Right lobe of liver (tissue), 4 donors: ENCODE measurements around the gene SYT17.

ENCODE experiments used
- POLR2A ChIP-seq: fragments of 450-650 bp; IDR thresholded peaks from one replicate; pipeline ENCODE4 v1.6.1; 2017; ENCODE audit warnings: antibody characterized with exemption, mild to moderate bottlenecking
- TF ChIP-seq, protein P1 (sequence below), 4 donors: fragments of 200-600 bp in 3 of 4; fragments of 450-650 bp in 1 of 4; IDR thresholded peaks; one replicate each; pipeline versions ENCODE4 v1.5.1 to v1.8.0; 2016 to 2022; ENCODE audit warnings: antibody characterized with exemption in 4 of 4, mild to moderate bottlenecking in 2 of 4
- donor health status: DM: no; HTN: no; CAD: no.
- donor health status: DM: no; HTN: no; CAD: no.
- donor health status: DM: no; HTN: yes; CAD: no.

- TF ChIP-seq, protein P1, sequence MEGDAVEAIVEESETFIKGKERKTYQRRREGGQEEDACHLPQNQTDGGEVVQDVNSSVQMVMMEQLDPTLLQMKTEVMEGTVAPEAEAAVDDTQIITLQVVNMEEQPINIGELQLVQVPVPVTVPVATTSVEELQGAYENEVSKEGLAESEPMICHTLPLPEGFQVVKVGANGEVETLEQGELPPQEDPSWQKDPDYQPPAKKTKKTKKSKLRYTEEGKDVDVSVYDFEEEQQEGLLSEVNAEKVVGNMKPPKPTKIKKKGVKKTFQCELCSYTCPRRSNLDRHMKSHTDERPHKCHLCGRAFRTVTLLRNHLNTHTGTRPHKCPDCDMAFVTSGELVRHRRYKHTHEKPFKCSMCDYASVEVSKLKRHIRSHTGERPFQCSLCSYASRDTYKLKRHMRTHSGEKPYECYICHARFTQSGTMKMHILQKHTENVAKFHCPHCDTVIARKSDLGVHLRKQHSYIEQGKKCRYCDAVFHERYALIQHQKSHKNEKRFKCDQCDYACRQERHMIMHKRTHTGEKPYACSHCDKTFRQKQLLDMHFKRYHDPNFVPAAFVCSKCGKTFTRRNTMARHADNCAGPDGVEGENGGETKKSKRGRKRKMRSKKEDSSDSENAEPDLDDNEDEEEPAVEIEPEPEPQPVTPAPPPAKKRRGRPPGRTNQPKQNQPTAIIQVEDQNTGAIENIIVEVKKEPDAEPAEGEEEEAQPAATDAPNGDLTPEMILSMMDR (IDR thresholded peaks at IDR 0.05), result no peak
- TF ChIP-seq POLR2A, result no peak
These were observed 110.4 kb downstream of the SYT17 start for GRCh38 chr16:19278403-19278802.
